SU-DHL-6 (cell line): ENCODE results near the gene DYNLT2B.

Experiments used
- CTCF ChIP-seq: fragments of 200-600 bp; sonication (generic); IDR thresholded peaks from one replicate; pipeline ENCODE4 v1.5.1; 2017; ENCODE audit warnings: antibody characterized with exemption, mild to moderate bottlenecking, low read length, moderate library complexity; ENCODE audit not compliant: insufficient read depth, poor library complexity, severe bottlenecking
- EZH2phosphoT487 ChIP-seq: fragments of 200-600 bp; sonication (generic), shearing (Covaris generic); conservative IDR thresholded peaks from 2 replicates; pipeline ENCODE4 v1.6.1; 2018; ENCODE audit warnings: mild to moderate bottlenecking, antibody characterized with exemption, low read length, moderate library complexity, mixed read lengths

GRCh38 chr3:196274585-196274984 lies 43.5 kb downstream of the DYNLT2B start:
- TF ChIP-seq CTCF: no peak
- no peak for TF ChIP-seq EZH2phosphoT487
